ENCODE results near the gene UBR2. TPM values are rescaled to one million over a fixed set of nuclear protein-coding genes. Genes with fewer than 3 reads are reported as not detected.
A peak's percentile ranks its signal among the peaks of the same experiment; 100 is the strongest.

UBR2 gene
- total RNA-seq, 1 donor: 30.7 TPM

DNA sequence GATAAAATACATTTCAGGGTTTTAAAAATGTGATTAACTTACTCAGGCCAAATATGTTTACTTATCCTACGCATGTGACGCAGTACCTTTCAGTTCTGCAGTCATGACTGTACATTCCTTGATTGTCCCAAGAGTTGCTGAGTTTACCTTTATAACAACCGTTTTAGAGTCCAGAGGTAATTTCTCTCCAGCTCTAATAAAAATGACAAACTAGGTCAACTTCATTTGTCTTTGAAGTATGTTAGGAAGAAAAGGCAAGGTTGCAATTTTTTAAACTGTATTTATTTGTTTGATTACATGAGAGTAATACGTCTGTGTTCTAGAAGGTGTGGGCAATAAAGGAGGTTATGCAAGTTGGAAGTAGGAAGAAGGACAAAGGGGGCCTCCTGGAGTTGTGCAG is 38.6 kb upstream of the UBR2 start:
- H3K4me3 ChIP-seq (ENCODE audit: low read depth, low read length): no peak overlapping the region
- TF ChIP-seq, protein P1, sequence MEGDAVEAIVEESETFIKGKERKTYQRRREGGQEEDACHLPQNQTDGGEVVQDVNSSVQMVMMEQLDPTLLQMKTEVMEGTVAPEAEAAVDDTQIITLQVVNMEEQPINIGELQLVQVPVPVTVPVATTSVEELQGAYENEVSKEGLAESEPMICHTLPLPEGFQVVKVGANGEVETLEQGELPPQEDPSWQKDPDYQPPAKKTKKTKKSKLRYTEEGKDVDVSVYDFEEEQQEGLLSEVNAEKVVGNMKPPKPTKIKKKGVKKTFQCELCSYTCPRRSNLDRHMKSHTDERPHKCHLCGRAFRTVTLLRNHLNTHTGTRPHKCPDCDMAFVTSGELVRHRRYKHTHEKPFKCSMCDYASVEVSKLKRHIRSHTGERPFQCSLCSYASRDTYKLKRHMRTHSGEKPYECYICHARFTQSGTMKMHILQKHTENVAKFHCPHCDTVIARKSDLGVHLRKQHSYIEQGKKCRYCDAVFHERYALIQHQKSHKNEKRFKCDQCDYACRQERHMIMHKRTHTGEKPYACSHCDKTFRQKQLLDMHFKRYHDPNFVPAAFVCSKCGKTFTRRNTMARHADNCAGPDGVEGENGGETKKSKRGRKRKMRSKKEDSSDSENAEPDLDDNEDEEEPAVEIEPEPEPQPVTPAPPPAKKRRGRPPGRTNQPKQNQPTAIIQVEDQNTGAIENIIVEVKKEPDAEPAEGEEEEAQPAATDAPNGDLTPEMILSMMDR (IDR thresholded peaks at IDR 0.05; ENCODE audit: insufficient read depth, low read depth, low read length): no peak

DNA sequence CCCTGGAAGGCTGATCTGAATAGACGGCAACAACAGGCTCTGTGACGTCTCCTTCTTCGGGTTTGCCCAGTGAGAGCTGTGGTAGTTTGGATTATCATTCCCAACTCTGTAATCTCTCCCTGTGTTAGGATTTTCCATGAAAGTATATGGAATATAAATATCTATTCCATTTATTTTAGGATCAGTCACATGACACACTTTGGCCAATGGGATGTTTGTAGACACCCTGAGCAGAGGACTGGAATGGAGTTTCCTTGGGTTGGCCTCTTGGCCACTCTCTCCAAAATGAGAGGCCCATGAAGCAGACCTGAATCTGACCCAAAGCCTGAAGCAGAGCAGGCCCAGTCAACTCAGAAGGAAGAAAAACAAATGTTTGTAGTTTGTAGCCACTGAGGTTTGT is 37.2 kb upstream of the UBR2 start:
- H3K4me3 ChIP-seq (ENCODE audit: low read depth, low read length): no peak overlapping the region
- TF ChIP-seq, protein P1 (IDR thresholded peaks at IDR 0.05; ENCODE audit: insufficient read depth, low read depth, low read length): no peak
- no peak for DNase-seq (ENCODE audit: low read depth)

More for the DNA sequence above, 38.6 kb upstream of the UBR2 start:
- DNase-seq (ENCODE audit: low read depth): no peak

DNA sequence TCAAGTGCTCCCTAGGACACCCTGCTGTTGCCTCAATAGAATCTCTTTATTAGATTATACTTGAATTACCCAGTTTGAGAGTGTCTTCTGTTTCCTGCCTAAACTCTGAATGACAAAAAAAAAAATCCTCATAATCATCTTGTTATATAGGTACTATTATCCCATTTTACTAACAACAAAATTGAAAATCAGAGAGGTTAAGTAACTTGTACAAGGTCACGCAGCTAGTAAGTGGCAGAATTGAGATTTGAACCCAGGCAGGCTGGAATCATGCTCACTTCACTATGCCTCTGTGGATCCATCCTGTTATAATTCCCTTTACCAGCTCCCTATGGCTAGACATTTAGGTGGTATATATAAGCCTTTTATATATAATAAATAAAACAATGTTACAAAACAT is 36.6 kb upstream of the UBR2 start:
- H3K4me3 ChIP-seq (ENCODE audit: low read depth, low read length): no peak overlapping the region
- TF ChIP-seq, protein P1 (IDR thresholded peaks at IDR 0.05; ENCODE audit: insufficient read depth, low read depth, low read length): no peak
- no peak for DNase-seq (ENCODE audit: low read depth)

DNA sequence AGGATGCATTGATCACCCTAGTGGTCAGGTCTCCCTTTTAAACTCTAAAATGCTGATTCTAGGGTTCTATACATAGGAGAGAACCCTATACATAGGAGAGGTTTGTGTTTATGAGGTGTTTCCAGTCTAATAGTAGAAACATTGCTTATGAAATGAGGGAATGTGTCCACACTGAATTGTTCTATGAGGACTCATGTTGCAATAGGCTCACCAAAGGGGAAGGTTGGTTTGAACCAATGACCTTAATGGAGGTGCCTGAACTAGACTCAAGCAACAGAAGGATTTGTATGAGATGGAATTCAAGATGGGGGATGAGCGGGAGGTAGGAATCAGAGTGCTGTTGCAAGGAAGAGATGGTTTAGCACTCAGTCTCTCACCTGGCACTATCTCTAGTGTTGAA is 33.5 kb upstream of the UBR2 start:
- no peak for DNase-seq (ENCODE audit: low read depth)
- TF ChIP-seq, protein P1 (IDR thresholded peaks at IDR 0.05; ENCODE audit: insufficient read depth, low read depth, low read length): no peak
- no peak overlapping the region for H3K4me3 ChIP-seq (ENCODE audit: low read depth, low read length)

DNA sequence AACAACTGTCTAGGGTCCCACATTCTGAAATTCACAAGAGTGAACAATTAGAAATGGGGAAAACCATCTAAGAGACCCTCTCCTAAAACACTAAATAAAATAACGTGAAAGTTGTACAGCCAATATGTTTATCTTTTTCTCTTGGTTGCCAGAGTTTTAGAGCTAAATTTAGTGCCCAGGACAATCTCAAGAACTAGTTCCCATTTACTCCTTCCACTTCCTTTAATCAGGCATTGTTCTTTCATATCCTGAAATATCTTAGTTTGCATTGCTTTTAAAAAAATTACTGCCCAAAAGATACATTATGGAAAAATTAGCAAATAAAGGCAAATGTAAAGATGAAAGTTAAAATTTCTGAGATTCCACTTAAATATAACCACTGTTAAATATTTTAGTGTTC is 33.1 kb upstream of the UBR2 start:
- TF ChIP-seq, protein P1 (IDR thresholded peaks at IDR 0.05; ENCODE audit: insufficient read depth, low read depth, low read length): no peak
- no peak for DNase-seq (ENCODE audit: low read depth)
- H3K4me3 ChIP-seq (ENCODE audit: low read depth, low read length): no peak overlapping the region

DNA sequence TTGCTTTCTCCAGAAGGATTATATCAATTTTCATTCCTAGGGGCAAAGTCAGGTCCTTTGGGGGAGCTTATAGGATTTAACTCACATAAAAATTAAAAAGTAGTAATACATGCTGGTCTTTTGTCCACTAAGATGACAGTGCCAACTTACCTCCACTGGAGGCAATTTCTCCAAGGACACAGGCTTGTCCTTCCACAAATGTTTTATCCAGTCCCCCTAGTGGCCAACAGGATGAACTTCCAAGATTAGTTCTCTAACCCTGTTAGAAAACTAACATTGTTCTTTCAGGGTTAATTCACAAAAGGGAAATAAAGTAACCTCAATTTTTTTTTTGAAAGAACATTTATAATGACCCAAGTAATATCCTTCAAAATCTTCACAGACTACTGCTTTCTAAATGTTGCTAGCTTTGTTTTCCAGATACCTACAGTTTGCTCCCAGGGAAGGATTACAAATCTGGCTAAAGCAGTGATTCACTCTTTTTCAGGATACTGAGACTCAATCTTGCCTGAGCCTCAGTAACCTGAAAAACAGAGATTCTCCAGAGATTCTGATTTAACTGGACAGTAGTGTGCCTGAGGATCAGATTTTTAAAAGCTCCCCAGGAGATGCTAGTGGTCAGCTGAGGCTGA is 31.7 kb upstream of the UBR2 start:
- TF ChIP-seq, protein P1 (IDR thresholded peaks at IDR 0.05; ENCODE audit: insufficient read depth, low read depth, low read length): peak; percentile 84

DNA sequence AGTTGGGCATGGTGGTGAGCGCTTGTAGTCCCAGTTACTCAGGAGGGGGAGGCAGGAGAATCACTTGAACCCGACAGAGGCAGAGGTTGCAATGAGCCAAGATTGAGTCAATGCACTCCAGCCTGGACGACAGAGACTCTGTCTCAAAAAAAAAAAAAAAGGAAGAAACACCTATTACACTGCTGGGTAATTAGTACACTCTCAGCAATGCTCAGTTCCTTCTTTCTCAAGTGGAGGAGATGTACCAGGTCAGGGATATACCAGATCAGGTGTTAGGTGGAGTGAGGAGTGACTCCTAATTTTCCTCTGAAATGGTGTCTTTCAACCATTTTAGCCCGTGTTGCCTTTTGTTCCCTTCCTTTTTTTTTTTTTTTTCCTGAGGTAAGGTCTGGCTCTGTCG is 30.0 kb upstream of the UBR2 start:
- DNase-seq (ENCODE audit: low read depth): no peak
- H3K4me3 ChIP-seq (ENCODE audit: low read depth, low read length): no peak overlapping the region
- TF ChIP-seq, protein P1 (IDR thresholded peaks at IDR 0.05; ENCODE audit: insufficient read depth, low read depth, low read length): no peak

More for the DNA sequence above, 31.7 kb upstream of the UBR2 start:
- DNase-seq (ENCODE audit: low read depth): peak; percentile 76
- H3K4me3 ChIP-seq (ENCODE audit: low read depth, low read length): no peak overlapping the region
